HUDEP-2 (cell line): ENCODE results near the gene ZNF554.
"Not testable (repeated sequence)": the region's sequence is repeated elsewhere in the genome, so short reads cannot be mapped to it uniquely, and the experiment has no call there.

Source experiments
- DNase-seq, 76 experiments: peaks; one replicate each; lab custom pipeline; 2025; ENCODE audit not compliant: unreplicated experiment in 76 of 76; lab: John Stamatoyannopoulos, UW

ZNF554 gene

DNA sequence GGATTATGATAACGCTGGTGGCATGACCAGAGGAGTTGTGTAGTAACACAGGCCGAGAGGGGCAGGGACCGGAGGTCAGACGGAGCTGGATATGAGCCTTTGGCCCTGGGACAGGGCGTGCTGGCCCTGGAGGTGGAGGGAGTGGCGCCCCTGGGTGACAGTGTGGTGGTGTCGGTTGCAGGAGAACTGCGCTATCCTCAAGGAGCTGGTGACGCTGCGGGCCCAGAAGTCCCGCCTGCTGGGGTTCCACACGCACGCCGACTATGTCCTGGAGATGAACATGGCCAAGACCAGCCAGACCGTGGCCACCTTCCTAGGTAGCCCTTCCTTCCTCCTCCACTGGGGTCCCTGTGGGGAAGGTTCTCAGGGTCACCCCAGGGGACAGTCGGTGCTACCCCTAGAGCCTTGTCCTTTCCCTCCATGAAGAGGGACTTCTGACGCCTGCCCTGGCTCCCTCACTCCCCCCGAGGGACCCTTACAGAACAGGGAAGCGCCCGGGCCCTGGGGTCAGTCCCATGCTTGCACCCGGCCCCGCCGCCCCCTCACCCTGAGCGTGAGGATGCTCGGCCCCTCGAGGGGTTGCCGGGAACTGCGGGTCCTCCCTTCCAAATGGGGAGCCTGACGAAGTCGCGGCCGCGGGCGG lies 12.8 kb upstream of the ZNF554 start:
- DNase-seq = no peak

GRCh38 chr19:2807379-2808128 lies 12.1 kb upstream of the ZNF554 start:
- no peak for DNase-seq

GRCh38 chr19:2808129-2808941 lies 11.3 kb upstream of the ZNF554 start:
- DNase-seq = no peak

DNA sequence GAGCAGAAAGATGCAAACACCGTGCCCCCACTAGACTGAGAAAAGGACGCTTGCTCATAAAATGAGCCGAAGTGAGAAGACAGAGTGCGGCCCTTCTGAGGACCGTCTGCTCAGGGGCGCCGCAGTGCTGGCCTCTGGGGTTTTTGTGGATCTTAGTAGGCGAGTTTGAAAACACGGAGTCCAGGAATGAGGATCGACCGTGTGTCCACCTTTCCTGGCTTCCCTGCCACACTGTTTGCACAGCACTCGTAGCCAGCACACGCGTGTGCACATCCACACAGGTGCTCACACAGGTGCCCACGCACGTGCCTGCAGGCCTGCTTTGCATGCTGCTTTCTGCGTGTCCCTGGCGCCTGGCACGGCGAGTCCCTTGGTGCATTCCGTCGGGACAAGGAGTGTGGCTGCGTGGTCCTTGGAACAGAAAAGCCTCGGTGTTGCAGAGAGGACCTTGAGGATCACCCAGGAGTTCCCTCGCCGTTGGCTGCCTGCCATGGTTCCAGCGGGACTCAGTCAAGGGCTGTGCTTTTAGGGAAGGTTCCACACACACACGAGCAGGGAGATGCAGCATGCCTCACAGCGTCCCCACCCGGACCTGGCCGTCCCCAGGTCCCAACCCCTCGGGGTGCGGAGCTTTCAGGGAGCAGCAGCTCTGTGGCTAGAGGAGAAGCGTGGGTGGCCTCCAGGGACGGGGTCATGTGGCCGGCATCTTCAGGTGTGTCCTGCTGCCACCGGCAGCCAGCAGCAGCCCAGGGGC lies 10.1 kb upstream of the ZNF554 start:
- no peak for DNase-seq

- DNase-seq = no peak
Observed at GRCh38 chr19:2810141-2811091, 9.3 kb upstream of the ZNF554 start.

- DNase-seq = no peak
Observed at GRCh38 chr19:2811221-2811722, 8.4 kb upstream of the ZNF554 start.

GRCh38 chr19:2811735-2812413 lies 7.8 kb upstream of the ZNF554 start:
- no peak for DNase-seq

GRCh38 chr19:2812414-2813234 lies 7.0 kb upstream of the ZNF554 start:
- no peak for DNase-seq

DNA sequence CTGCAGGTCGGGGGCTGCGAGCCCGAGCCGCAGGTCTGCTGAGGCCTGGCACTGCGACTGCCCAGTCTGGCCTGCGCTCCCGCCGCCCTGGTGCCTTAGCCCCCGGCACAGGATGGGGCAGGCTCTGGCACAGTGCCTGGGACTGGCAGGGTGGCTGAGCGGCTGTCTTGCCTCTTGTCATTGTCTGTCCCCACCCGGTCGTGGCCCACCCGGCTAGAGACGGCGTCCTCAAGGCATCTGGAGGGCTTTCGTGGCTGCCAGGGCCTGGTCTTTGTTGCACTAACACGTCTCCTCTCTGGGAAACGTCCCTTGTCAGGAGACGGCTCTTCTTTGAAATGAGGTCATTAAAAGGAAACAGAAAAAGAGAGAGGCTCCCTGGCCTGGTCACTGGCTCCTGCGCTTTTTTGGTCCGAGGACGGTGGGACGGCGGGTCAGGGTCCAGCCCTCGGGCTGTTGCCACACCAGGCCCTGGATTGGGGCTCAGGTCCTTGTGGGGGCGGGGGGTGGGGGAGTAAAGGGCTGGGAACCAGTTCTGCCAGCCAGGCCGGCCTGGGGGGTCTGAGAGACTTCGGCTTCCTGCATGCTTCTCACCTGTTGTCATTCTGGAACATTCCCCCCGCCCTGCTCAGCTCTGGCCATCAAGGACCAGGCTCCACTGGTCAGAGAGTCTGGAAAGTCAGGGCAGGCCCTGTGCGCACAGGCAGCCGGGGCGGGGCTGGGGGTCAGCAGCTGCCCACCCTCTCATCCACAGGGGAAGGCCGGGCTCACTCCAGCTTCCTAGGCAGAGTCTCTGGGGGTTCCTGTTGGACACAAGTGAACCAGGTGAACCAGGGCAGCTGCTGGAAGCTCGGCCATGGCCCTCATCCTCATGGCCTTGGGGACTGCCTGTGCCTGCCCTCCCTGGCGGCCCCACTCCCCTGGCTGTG lies 6.2 kb upstream of the ZNF554 start:
- no peak for DNase-seq

DNA sequence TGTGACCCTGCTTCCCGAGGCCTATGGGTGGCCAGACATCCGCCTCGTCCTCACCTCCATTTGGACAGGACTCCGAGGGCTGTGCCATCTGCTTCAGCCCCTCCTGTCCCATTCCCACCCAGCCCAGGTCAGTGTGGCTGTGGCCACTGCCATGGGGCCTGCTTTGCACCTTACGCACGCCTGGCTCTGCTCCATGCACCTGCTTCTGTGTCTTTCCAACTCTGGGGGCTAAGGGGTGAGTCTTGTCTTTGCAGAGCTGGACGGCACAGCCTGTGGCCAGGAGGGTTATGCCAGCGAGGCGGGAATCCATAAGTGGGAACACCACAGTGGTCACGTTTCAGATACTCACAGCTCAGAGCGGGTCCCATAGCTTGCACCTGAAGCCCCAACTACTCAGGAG lies 5.2 kb upstream of the ZNF554 start:
- DNase-seq = no peak

DNA sequence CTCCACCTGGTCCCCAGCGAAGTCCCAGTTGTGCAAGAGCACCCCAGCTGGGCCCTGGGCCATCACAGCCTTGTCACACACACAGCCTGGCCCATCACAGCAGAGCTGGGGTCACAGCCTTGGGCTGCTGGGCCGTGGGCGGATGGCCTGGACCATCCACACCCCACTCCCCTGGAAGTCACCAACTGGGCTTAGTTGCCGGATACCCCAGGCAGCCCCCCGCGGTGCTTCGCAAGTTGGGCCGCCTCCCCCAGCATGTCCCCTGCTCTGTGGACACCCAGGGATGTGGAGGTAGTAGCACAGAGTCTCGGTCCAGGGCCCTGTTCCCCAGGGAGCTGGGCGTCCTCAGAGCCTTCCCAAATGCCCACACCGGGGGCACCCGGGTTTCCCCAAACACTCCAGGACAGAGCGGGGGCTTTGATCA lies 4.5 kb upstream of the ZNF554 start:
- DNase-seq = no peak

- no peak for DNase-seq
Observed at GRCh38 chr19:2815923-2816322, 3.7 kb upstream of the ZNF554 start.

- no peak for DNase-seq
Observed at GRCh38 chr19:2816641-2817040, 3.0 kb upstream of the ZNF554 start.

DNA sequence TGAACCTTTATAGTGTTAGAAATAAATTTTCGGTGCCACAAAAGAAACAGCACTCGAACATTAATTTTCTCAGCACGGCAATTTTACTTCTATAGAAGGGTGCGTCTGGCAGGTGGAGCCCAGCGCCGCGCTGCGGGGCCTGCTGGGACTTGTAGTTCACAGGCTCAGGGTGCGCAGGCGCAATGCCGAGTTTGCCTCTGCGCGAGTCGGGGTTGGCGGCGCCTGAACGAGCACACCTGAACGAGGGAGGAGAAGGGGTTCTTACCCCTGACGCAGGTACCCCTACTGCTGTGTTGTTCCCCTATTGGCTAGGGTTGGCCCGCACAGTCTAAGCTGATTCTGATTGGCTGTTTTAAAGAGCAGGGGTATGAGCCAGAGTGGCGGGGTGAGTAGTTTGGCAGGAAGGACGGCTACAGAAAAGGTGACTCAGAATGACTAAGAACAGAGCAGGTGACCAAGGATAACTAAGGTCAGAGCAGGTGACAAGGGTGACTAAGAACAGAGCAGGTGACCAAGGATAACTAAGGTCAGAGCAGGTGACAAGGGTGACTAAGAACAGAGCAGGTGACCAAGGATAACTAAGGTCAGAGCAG lies 2.3 kb upstream of the ZNF554 start:
- not testable (repeated sequence) for DNase-seq

DNA sequence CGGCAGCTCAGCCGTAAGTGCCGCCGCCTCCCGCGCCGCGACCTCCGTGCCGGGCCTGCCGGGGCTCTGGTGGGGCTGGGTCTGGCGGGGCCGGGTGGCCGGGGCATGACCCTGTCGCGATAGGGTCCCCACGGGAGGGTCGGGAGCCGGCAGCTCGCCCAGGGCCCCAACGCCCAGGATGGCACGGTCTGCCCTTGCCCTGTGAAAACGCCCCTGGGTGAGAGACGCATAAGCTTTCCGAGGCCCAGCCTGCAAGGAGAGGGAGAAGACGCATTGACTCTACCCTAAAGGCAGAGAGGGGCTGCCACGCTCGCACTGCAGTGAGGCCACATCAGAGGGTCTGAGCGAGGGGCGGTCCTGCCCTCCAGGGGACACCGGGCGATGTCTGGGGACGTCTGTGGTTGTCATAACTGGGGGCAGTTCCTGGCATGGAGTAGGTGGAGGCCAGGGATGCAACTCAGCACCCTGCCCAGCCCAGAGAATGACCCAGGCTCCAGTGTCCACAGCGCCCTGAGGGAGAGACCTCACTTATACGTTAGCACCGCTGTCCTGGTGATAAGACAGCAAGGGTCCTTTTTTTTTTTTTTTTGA lies 539 bp downstream of the ZNF554 start:
- peak in 4 of 76 experiments; percentile 23 to 45 (median 26) for DNase-seq

GRCh38 chr19:2822846-2823245 lies 3.2 kb downstream of the ZNF554 start:
- no peak for DNase-seq
